GM23338 (cell line): ENCODE measurements around the gene ST6GALNAC1. TPM values are rescaled to one million over a fixed set of nuclear protein-coding genes. Genes with fewer than 3 reads are reported as not detected.

Source experiments
- ATAC-seq: fragments of 200-7000 bp; cut with Tn5 transposase; 3 replicates; pipeline ENCODE4 v1.9.1; 2020
- DNase-seq: peaks from one replicate; pipeline ENCODE4 v3.0.0-alpha.2; 2015; ENCODE audit warnings: low spot score
- H2AFZ ChIP-seq: fragments of 200-600 bp; sonication (generic); 2 replicates; pipeline ENCODE4 v1.8.0; 2016; ENCODE audit warnings: antibody characterized with exemption, mild to moderate bottlenecking, moderate library complexity
- H3F3A ChIP-seq: fragments of 200-600 bp; sonication (generic); replicated peaks from 2 replicates; pipeline ENCODE4 v1.8.0; 2017; ENCODE audit warnings: antibody characterized with exemption, mixed run types, low read depth
- H3K27ac ChIP-seq: fragments of 200-600 bp; sonication (generic); 2 replicates; pipeline ENCODE4 v1.6.1; 2016; ENCODE audit warnings: low read depth
- H3K27me3 ChIP-seq: fragments of 200-600 bp; sonication (generic); 2 replicates; pipeline ENCODE4 v1.8.0; 2016; ENCODE audit warnings: mild to moderate bottlenecking, mixed run types, moderate library complexity; ENCODE audit not compliant: insufficient read depth
- H3K36me3 ChIP-seq: fragments of 200-600 bp; sonication (generic); 2 replicates; pipeline ENCODE4 v1.8.0; 2016; ENCODE audit warnings: mild to moderate bottlenecking; ENCODE audit not compliant: insufficient read depth
- H3K4me1 ChIP-seq: fragments of 200-600 bp; sonication (generic); 2 replicates; pipeline ENCODE4 v1.8.0; 2016; ENCODE audit warnings: mild to moderate bottlenecking, moderate library complexity; ENCODE audit not compliant: insufficient read depth
- H3K4me2 ChIP-seq: fragments of 200-600 bp; sonication (generic); 2 replicates; pipeline ENCODE4 v1.7.1; 2017; ENCODE audit warnings: mixed run types
- H3K4me3 ChIP-seq: fragments of 200-600 bp; sonication (generic); 2 replicates; pipeline ENCODE4 v1.6.1; 2016; ENCODE audit warnings: mixed run types
- H3K79me2 ChIP-seq: fragments of 200-600 bp; sonication (generic); replicated peaks from 2 replicates; pipeline ENCODE4 v1.8.0; 2017; ENCODE audit warnings: mild to moderate bottlenecking; ENCODE audit not compliant: insufficient read depth
- H3K9me2 ChIP-seq: fragments of 200-600 bp; sonication (generic); 2 replicates; pipeline ENCODE4 v1.8.0; 2017; ENCODE audit not compliant: insufficient read depth
- H4K20me1 ChIP-seq: fragments of 200-600 bp; sonication (generic); replicated peaks from 2 replicates; pipeline ENCODE4 v1.8.0; 2017; ENCODE audit warnings: mild to moderate bottlenecking; ENCODE audit not compliant: insufficient read depth
- H3K27ac Mint-ChIP-seq: 2 replicates; pipeline ENCODE4 v1.8.0; 2020; ENCODE audit warnings: inconsistent platforms, mild to moderate bottlenecking, moderate library complexity, mixed read lengths
- H3K27me3 Mint-ChIP-seq: 3 replicates; pipeline ENCODE4 v1.8.0; 2022; ENCODE audit warnings: low read depth, mild to moderate bottlenecking, moderate library complexity, mixed read lengths, inconsistent platforms; ENCODE audit not compliant: insufficient read depth, poor library complexity
- H3K36me3 Mint-ChIP-seq: 3 replicates; pipeline ENCODE4 v1.8.0; 2021; ENCODE audit warnings: low read depth, mild to moderate bottlenecking, inconsistent platforms, moderate library complexity, mixed read lengths
- H3K4me1 Mint-ChIP-seq: 3 replicates; pipeline ENCODE4 v1.8.0; 2020; ENCODE audit warnings: mild to moderate bottlenecking, inconsistent platforms, mixed read lengths
- H3K4me3 Mint-ChIP-seq: 3 replicates; pipeline ENCODE4 v1.8.0; 2021; ENCODE audit warnings: moderate library complexity, mild to moderate bottlenecking, inconsistent platforms, mixed read lengths
- H3K9me3 Mint-ChIP-seq: 3 replicates; pipeline ENCODE4 v1.8.0; 2020; ENCODE audit warnings: moderate library complexity, mild to moderate bottlenecking, inconsistent platforms, mixed read lengths
- CREB1 ChIP-seq: fragments of 250-450 bp; sonication (Bioruptor Pico); IDR thresholded peaks from 2 replicates; pipeline ENCODE4 v1.5.0; 2020; ENCODE audit warnings: low read depth, mild to moderate bottlenecking, moderate library complexity
- JUNB ChIP-seq: IDR thresholded peaks from one replicate; pipeline ENCODE4 v1.6.1; 2016; ENCODE audit warnings: antibody characterized with exemption; ENCODE audit not compliant: unreplicated experiment
- NANOG ChIP-seq: IDR thresholded peaks from 2 replicates; pipeline ENCODE4 v1.6.1; 2016; ENCODE audit warnings: antibody characterized with exemption, borderline replicate concordance
- POLR2AphosphoS5 ChIP-seq: IDR thresholded peaks from 2 replicates; pipeline ENCODE4 v1.6.1; 2016; ENCODE audit warnings: antibody characterized with exemption, low read depth
- REST ChIP-seq: IDR thresholded peaks from one replicate; pipeline ENCODE4 v1.6.1; 2018; ENCODE audit warnings: antibody characterized with exemption; ENCODE audit not compliant: unreplicated experiment
- STAT1 ChIP-seq: IDR thresholded peaks from one replicate; pipeline ENCODE4 v1.6.1; 2016; ENCODE audit warnings: antibody characterized with exemption; ENCODE audit not compliant: unreplicated experiment
- ZNF114 ChIP-seq: fragments of 250-450 bp; sonication (Bioruptor Pico); IDR thresholded peaks from 2 replicates; pipeline ENCODE4 v1.5.0; 2020; ENCODE audit warnings: mild to moderate bottlenecking, moderate library complexity
- ZNF462 ChIP-seq: fragments of 250-450 bp; sonication (Bioruptor Pico); IDR thresholded peaks from 2 replicates; pipeline ENCODE4 v1.5.0; 2020; ENCODE audit warnings: mild to moderate bottlenecking, moderate library complexity
- polyA plus RNA-seq: library from polyadenylated mRNA; unstranded; fragments of >200 nt; fragmentation: Nextera tagmentation; extraction: Ambion mirVana; gene quantifications from 2 replicates; pipeline ENCODE4 v1.2.1, GENCODE V29; 2016
- total RNA-seq: library from RNA; depleted of rRNA; stranded (reverse); fragments of >200 nt; shearing (Covaris generic); gene quantifications from 2 replicates; pipeline ENCODE4 v1.2.3, GENCODE V29; 2014
- TF ChIP-seq, protein P1 (sequence below), 2 experiments: fragments of 200-600 bp in 1 of 2; sonication (generic) in 1 of 2; conservative IDR thresholded peaks; 2 replicates each; pipeline versions ENCODE4 v1.5.1 to v1.6.1; 2016 to 2017; ENCODE audit warnings: antibody characterized with exemption in 2 of 2, low read depth in 2 of 2, mild to moderate bottlenecking in 2 of 2, moderate library complexity in 1 of 2
- TF ChIP-seq, protein P2 (sequence below): IDR thresholded peaks from 2 replicates; pipeline ENCODE4 v1.6.1; 2016; ENCODE audit warnings: antibody characterized with exemption

ST6GALNAC1 gene
- total and polyA plus RNA-seq, 2 experiments from 2014 or later, result not detected

DNA sequence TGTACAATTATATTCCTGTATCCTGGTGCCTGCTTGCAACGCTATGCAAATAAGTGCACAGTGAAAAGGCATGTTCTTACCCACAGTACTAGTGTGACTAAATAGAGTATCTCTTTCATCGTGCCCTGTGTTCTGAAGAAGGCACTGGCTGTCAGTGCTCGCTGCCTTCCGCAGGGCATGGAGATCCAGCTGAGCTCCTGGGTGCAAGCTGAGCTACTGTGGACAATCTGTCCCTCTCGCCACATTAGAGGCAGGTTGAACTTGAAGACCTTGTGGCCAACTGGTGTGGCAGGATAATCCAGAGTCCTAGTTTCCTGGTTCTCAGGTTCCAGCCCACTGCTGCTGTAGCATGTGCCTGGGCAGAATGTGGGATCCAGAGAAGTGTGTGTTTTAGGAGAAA lies 1.9 kb upstream of the ST6GALNAC1 start (continued):
- TF ChIP-seq POLR2AphosphoS5 (no peak), JUNB (no peak), NANOG (no peak), CREB1 (CRISPR knock-in tag) (no peak), REST (no peak)
- TF ChIP-seq, protein P1, sequence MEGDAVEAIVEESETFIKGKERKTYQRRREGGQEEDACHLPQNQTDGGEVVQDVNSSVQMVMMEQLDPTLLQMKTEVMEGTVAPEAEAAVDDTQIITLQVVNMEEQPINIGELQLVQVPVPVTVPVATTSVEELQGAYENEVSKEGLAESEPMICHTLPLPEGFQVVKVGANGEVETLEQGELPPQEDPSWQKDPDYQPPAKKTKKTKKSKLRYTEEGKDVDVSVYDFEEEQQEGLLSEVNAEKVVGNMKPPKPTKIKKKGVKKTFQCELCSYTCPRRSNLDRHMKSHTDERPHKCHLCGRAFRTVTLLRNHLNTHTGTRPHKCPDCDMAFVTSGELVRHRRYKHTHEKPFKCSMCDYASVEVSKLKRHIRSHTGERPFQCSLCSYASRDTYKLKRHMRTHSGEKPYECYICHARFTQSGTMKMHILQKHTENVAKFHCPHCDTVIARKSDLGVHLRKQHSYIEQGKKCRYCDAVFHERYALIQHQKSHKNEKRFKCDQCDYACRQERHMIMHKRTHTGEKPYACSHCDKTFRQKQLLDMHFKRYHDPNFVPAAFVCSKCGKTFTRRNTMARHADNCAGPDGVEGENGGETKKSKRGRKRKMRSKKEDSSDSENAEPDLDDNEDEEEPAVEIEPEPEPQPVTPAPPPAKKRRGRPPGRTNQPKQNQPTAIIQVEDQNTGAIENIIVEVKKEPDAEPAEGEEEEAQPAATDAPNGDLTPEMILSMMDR (conservative IDR thresholded peaks at IDR 0.05; ENCODE audit: low read depth in 2 of 2), result no peak

- Mint-ChIP-seq H3K27ac (no peak overlapping the region), H3K4me3 (no peak overlapping the region), H3K36me3 (no peaks in the 10 kb centered on the region), H3K9me3 (no peaks in the 10 kb centered on the region), H3K4me1 (peaks cover 15% of the 10 kb centered on the region), H3K27me3 (peaks cover 4% of the 10 kb centered on the region)
- H3K27ac ChIP-seq, result no peak overlapping the region
- H3K4me2 ChIP-seq, result no peak overlapping the region
- H3K79me2 ChIP-seq, result no peaks in the 10 kb centered on the region
- peaks cover 14% of the 10 kb centered on the region for H3K4me1 ChIP-seq
- H4K20me1 ChIP-seq, result no peaks in the 10 kb centered on the region
- no peaks in the 10 kb centered on the region for H3F3A ChIP-seq
- no peaks in the 10 kb centered on the region for H3K27me3 ChIP-seq
- no peak overlapping the region for H3K4me3 ChIP-seq
- no peak for ATAC-seq
- DNase-seq, result no peak
- peaks cover 9% of the 10 kb centered on the region; the same call in 1 of the 2 replicates for H3K9me2 ChIP-seq
- H3K36me3 ChIP-seq, result no peaks in the 10 kb centered on the region
- H2AFZ ChIP-seq, result no peak overlapping the region
- TF ChIP-seq STAT1 (no peak), REST (no peak), ZNF114 (CRISPR knock-in tag) (no peak), ZNF462 (CRISPR knock-in tag) (no peak)
- TF ChIP-seq, protein P2, sequence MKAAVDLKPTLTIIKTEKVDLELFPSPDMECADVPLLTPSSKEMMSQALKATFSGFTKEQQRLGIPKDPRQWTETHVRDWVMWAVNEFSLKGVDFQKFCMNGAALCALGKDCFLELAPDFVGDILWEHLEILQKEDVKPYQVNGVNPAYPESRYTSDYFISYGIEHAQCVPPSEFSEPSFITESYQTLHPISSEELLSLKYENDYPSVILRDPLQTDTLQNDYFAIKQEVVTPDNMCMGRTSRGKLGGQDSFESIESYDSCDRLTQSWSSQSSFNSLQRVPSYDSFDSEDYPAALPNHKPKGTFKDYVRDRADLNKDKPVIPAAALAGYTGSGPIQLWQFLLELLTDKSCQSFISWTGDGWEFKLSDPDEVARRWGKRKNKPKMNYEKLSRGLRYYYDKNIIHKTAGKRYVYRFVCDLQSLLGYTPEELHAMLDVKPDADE, result no peak
Observed at GRCh38 chr17:76644995-76645394, 1.4 kb upstream of the ST6GALNAC1 start.
